HUES6 (cell line): Measurements from ENCODE around the gene SARM1.
"Not testable (repeated sequence)": the region's sequence is repeated elsewhere in the genome, so short reads cannot be mapped to it uniquely, and the experiment has no call there.

Experiments
- H3K27ac ChIP-seq: 2 replicates; pipeline ENCODE4 v1.7.0; 2013; ENCODE audit warnings: low read depth, mild to moderate bottlenecking, low read length, inconsistent platforms
- H3K27me3 ChIP-seq: 2 replicates; pipeline ENCODE4 v1.6.1; 2013; ENCODE audit warnings: low read length; ENCODE audit not compliant: control insufficient read depth, insufficient read depth
- H3K36me3 ChIP-seq: 2 replicates; pipeline ENCODE4 v1.6.1; 2013; ENCODE audit warnings: low read length; ENCODE audit not compliant: control insufficient read depth, insufficient read depth
- H3K4me1 ChIP-seq: 2 replicates; pipeline ENCODE4 v1.6.1; 2013; ENCODE audit warnings: low read length; ENCODE audit not compliant: control insufficient read depth, insufficient read depth
- H3K4me3 ChIP-seq: 2 replicates; pipeline ENCODE4 v1.5.1; 2013; ENCODE audit warnings: low read depth, low read length
- H3K9ac ChIP-seq: one replicate; pipeline ENCODE4 v1.6.1; 2013; ENCODE audit warnings: mild to moderate bottlenecking, low read length
- H3K9me3 ChIP-seq: 2 replicates; pipeline ENCODE4 v1.6.1; 2013; ENCODE audit warnings: low read depth, low read length; ENCODE audit not compliant: control insufficient read depth, insufficient read depth

Gene SARM1

DNA sequence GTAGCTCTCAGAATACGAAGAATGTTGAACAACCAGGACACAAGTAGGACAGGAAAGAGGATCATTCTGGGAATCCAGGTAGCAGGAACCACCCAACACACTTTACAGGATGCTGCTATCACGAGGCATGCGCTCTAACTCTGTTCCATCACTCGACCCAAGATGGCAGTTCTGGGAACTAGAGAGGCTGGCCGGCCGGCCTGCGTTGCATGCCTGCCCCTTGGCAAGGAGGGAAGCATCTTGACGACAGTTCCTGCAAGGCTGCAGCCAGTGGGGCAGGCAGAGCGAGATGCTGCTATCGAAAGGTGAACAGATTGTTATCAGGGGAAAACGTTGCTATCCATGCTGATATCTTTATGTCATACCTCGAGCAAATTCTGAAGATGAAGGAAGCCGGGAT, 53.7 kb downstream of the SARM1 start:
- no peaks in the 10 kb centered on the region for H3K27me3 ChIP-seq
- H3K4me3 ChIP-seq = no peak overlapping the region
- H3K9ac ChIP-seq = no peak overlapping the region
- no peaks in the 10 kb centered on the region for H3K36me3 ChIP-seq
- H3K27ac ChIP-seq = no peak overlapping the region
- H3K9me3 ChIP-seq = no peaks in the 10 kb centered on the region
- H3K4me1 ChIP-seq = no peaks in the 10 kb centered on the region

DNA sequence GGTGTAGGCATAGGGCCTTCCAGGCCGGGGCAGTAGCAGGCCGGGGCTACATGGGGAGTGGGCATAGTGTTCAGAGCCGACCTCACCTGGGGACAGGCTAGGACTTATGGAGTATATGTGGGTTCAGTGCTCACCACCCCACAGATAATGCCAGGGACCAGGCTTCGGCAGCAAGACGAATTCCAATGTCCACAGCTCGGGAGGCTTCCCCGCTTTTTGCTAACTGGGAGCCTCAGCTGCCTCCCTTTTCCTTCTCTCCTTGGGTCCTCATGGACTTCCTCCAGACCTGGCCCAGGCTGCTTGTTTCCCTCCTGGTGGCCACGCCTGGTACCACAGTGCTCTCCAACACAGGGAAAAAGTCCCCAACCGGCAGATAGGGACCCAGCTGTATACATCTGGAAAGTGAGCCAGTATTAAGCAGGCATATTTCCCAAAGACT, 54.6 kb downstream of the SARM1 start:
- H3K27ac ChIP-seq = no peak overlapping the region
- no peaks in the 10 kb centered on the region for H3K36me3 ChIP-seq
- H3K9me3 ChIP-seq = no peaks in the 10 kb centered on the region
- H3K4me1 ChIP-seq = no peaks in the 10 kb centered on the region
- no peak overlapping the region for H3K4me3 ChIP-seq
- H3K9ac ChIP-seq = no peak overlapping the region
- H3K27me3 ChIP-seq = no peaks in the 10 kb centered on the region

DNA sequence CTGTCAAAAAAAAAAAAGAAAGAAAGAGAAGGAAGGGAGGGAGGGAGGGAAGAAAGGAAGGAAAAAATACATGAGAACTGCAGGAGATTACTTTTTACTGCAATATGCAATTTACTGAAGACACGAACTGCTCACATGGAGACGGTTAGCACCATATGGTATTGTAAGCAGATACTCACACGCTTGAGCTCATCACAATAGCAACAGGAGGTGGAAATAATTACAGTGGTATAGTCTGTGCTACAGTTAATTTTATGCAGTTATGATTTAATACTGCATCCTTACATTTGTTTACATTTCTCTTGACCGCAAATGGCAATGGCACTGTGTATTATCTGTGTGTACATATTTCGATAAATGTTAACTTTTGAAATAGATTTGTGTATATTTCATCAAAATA, 55.9 kb downstream of the SARM1 start:
- Histone ChIP-seq H3K27me3 (peaks cover 3% of the 10 kb centered on the region; the same call in 1 of the 2 replicates), H3K9ac (no peak overlapping the region), H3K9me3 (no peaks in the 10 kb centered on the region), H3K4me3 (no peak overlapping the region), H3K4me1 (no peaks in the 10 kb centered on the region), H3K36me3 (no peaks in the 10 kb centered on the region), H3K27ac (no peak overlapping the region)

DNA sequence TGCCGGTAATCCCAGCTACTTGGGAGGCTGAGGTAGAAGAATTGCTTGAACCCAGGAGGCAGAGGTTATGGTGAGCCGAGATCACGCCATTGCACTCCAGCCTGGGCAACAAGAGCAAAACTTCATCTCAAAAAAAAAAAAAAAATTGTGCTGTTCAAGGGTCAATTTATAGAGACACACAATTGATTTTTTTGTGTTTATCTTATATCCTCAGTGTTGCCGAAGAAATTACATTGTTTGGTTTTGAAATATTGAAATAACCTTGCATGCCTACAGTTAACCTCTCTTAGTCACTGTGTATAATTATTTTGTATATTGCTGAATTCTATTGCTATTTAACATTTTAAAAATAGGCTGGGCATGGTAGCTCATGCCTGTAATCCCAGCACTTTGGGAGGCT, 56.5 kb downstream of the SARM1 start:
- not testable (repeated sequence) for H3K9me3 ChIP-seq, H3K4me3 ChIP-seq, H3K27ac ChIP-seq, H3K4me1 ChIP-seq, H3K36me3 ChIP-seq, H3K27me3 ChIP-seq, H3K9ac ChIP-seq

DNA sequence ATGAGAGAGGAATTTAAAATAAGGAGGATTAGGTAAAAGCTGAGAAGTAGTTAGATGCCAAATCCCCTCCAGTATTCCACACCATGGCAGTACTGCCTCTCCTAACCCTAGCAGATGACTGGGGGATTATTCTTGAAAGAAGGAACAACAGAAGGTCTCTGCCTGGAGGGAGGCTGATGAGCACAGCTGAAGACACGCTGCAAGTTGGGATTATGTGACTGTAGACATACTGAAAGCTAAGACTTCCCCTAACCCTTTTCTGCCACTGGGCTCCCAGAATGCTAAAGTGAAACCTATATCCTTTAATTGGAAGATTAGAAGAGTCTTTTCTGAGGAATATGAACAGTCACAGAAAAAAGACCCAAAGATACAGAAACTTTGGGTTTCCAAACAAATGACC, 62.2 kb downstream of the SARM1 start:
- no peak overlapping the region for H3K27ac ChIP-seq
- no peaks in the 10 kb centered on the region for H3K36me3 ChIP-seq
- no peaks in the 10 kb centered on the region for H3K9me3 ChIP-seq
- H3K27me3 ChIP-seq = peaks cover 3% of the 10 kb centered on the region; the same call in 1 of the 2 replicates
- no peak overlapping the region for H3K4me3 ChIP-seq
- no peak overlapping the region for H3K9ac ChIP-seq
- no peaks in the 10 kb centered on the region for H3K4me1 ChIP-seq

DNA sequence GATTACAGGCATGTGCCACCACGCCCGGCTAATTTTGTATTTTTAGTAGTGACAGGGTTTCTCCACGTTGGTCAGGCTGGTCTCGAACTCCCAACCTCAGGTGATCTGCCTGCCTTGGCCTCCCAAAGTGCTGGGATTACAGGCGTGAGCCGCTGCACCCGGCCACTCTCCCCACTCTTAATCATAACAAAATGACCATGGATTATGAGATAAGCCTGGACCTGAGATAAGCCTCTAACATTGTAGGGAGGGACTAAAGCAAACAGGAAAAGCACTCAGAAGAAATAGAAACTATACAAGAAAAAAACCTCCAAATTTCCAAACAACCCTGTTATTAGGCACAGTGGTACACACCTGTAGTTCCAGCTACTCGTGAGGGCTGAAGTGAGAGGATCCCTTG, 62.8 kb downstream of the SARM1 start:
- H3K9me3 ChIP-seq, H3K4me3 ChIP-seq, H3K9ac ChIP-seq, H3K27ac ChIP-seq, H3K4me1 ChIP-seq, H3K27me3 ChIP-seq, H3K36me3 ChIP-seq: not testable (repeated sequence)

DNA sequence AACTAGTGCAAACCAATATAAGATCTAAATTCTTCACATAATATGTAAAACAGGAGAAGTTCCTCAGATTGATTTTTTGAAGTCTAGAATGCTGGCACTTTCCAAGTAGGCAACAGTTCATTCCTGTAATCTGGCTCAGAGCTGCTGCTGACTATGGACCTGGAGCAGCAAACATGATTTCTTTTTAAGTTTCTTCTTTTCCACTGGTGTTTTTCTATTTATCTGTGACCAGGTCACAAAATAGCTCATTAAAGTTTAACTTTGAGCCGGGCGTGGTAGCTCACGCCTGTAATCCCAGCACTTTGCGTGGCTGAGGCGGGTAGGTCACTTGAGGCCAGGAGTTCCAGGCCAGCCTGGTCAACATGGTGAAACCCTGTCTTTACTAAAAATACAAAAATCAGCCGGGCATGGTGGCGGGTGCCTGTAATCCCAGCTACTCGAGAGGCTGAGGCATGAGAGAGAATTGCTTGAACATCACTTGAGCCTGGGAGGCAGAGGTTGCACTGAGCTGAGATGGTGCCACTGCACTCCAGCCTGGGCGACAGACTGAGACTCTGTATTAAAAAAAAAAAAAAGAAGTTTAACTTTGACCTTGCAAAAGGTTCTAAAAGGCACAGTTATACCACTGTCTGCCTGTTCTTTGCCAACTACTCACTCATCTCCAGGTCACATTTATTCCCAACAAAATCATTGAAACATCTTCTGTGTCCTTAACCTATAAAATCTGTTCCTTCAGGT, 72.6 kb downstream of the SARM1 start:
- Histone ChIP-seq H3K27me3 (no peaks in the 10 kb centered on the region), H3K4me1 (no peaks in the 10 kb centered on the region), H3K4me3 (no peak overlapping the region), H3K9ac (no peak overlapping the region), H3K36me3 (no peaks in the 10 kb centered on the region), H3K9me3 (no peaks in the 10 kb centered on the region), H3K27ac (no peak overlapping the region)

DNA sequence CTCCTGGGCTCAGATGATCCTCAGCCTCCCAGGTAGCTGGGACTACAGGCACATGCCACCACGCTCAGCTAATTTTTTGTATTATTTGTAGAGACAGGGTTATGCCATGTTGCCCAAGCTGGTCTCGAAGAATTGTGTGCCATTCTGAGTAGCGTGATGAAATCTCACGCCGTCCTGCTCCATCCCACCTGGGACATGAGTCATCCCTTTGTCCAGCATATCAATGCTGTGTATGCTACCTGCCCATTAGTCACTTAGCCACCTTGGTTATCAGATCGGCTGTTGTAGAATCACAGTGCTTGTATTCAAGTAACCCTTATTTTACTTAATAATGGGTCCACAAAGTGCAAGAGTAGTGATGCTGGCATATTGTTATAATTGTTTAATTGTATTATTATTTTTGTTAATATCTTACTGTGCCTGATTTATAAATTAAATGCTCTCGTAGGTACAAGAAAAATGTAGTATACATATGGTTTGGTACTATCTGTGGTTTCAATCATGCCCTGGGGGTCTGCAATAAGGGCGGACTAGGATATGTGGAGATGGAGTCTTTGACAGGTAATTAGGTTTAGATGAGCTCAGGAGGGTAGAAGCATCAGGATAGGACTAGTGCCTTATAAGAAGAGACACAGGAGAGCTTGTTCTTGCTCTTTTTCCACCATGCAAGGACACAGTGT, 75.4 kb downstream of the SARM1 start:
- Histone ChIP-seq H3K9me3 (no peaks in the 10 kb centered on the region), H3K27ac (no peak overlapping the region), H3K27me3 (no peaks in the 10 kb centered on the region), H3K9ac (no peak overlapping the region), H3K36me3 (no peaks in the 10 kb centered on the region), H3K4me3 (no peak overlapping the region), H3K4me1 (no peaks in the 10 kb centered on the region)

DNA sequence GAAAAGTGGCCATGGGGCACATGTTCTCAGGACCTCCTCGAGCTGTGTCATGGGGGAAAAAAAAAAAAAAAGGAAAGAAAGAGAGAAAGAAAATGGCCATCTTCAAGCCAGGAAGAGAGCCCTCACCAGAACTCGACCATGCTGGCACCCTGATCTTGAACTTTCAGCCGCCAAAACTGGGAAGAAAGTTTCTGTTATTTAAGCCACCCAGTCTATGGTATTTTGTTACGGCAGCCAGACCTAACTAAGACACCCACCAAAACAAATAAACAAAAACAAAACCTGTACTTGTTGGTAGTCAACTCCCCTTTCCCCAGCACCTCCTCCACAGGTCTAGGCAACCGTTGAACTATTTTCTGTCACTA, 75.9 kb downstream of the SARM1 start:
- Histone ChIP-seq H3K27ac (no peak overlapping the region), H3K9ac (no peak overlapping the region), H3K4me3 (no peak overlapping the region), H3K36me3 (no peaks in the 10 kb centered on the region), H3K9me3 (no peaks in the 10 kb centered on the region), H3K27me3 (no peaks in the 10 kb centered on the region), H3K4me1 (no peaks in the 10 kb centered on the region)

DNA sequence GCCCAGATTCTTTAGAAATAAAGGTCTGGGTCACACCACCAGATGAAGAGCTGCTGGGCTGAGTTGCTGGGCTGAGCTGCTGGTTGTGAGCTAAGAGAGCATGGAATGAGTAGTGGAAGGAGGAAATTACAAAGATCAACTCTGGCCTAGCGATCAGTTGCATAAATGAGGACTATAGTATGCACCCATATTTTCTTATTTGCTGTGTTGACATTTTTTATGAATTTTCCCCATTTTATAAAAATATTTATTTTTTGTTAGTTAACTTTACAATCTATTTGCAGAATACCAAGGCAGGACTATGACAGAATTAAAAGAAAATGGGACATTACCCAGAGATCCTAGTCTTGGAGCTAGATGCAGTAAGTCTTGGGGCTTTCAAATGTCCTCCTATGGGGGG, 78.4 kb downstream of the SARM1 start:
- Histone ChIP-seq H3K27me3 (no peaks in the 10 kb centered on the region), H3K27ac (no peak overlapping the region), H3K9me3 (no peaks in the 10 kb centered on the region), H3K36me3 (no peaks in the 10 kb centered on the region), H3K4me1 (no peaks in the 10 kb centered on the region), H3K4me3 (no peak overlapping the region), H3K9ac (no peak overlapping the region)
